OCI-LY1 (cell line): ENCODE data around the gene STRIT1.

Experiments
- H2AFZ ChIP-seq: fragments of 200-600 bp; sonication (generic), shearing (Covaris generic); 2 replicates; pipeline ENCODE4 v1.6.0; 2014; ENCODE audit warnings: antibody characterized with exemption, mild to moderate bottlenecking, low read length
- H3F3A ChIP-seq: fragments of 200-600 bp; sonication (generic), shearing (Covaris generic); 2 replicates; pipeline ENCODE4 v1.6.0; 2014; ENCODE audit warnings: mild to moderate bottlenecking, antibody characterized with exemption, low read length, moderate library complexity; ENCODE audit not compliant: insufficient read depth
- H3K27ac ChIP-seq: fragments of 200-600 bp; sonication (generic); 2 replicates; pipeline ENCODE4 v1.5.1; 2014; ENCODE audit warnings: low read length, mixed run types, mild to moderate bottlenecking, low read depth; ENCODE audit not compliant: poor library complexity, severe bottlenecking
- H3K27me3 ChIP-seq: fragments of 200-600 bp; sonication (generic); 2 replicates; pipeline ENCODE4 v1.6.0; 2014; ENCODE audit warnings: antibody characterized with exemption, mild to moderate bottlenecking, low read length, moderate library complexity; ENCODE audit not compliant: insufficient read depth
- H3K36me3 ChIP-seq: fragments of 200-600 bp; sonication (generic); 2 replicates; pipeline ENCODE4 v1.6.1; 2014; ENCODE audit warnings: mild to moderate bottlenecking, antibody characterized with exemption, low read length, moderate library complexity, mixed read lengths; ENCODE audit not compliant: insufficient read depth
- H3K4me1 ChIP-seq: fragments of 200-600 bp; sonication (generic); 2 replicates; pipeline ENCODE4 v1.5.1; 2014; ENCODE audit warnings: mild to moderate bottlenecking, low read length, moderate library complexity; ENCODE audit not compliant: insufficient read depth, severe bottlenecking
- H3K4me2 ChIP-seq: fragments of 200-600 bp; sonication (generic), shearing (Covaris generic); 2 replicates; pipeline ENCODE4 v1.6.1; 2014; ENCODE audit warnings: low read length
- H3K4me3 ChIP-seq: fragments of 200-600 bp; sonication (generic); 2 replicates; pipeline ENCODE4 v1.5.1; 2014; ENCODE audit warnings: low read length, low read depth, mild to moderate bottlenecking, mixed read lengths; ENCODE audit not compliant: poor library complexity, severe bottlenecking
- H3K79me2 ChIP-seq: fragments of 200-600 bp; shearing (Covaris generic); 2 replicates; pipeline ENCODE4 v1.6.1; 2016; ENCODE audit warnings: mixed run types, low read length, mixed read lengths; ENCODE audit not compliant: insufficient read depth
- H3K9ac ChIP-seq: fragments of 200-600 bp; sonication (generic), shearing (Covaris generic); 2 replicates; pipeline ENCODE4 v1.6.1; 2014; ENCODE audit warnings: mild to moderate bottlenecking, low read length, mixed read lengths
- H3K9me2 ChIP-seq: fragments of 200-600 bp; sonication (generic), shearing (Covaris generic); 2 replicates; pipeline ENCODE4 v1.6.1; 2014; ENCODE audit warnings: low read depth, mild to moderate bottlenecking, low read length, mixed read lengths
- H3K9me3 ChIP-seq: fragments of 200-600 bp; shearing (Covaris generic); 2 replicates; pipeline ENCODE4 v1.6.1; 2014; ENCODE audit warnings: low read length, mixed read lengths
- H4K20me1 ChIP-seq: fragments of 200-600 bp; sonication (generic), shearing (Covaris generic); 2 replicates; pipeline ENCODE4 v1.6.0; 2016; ENCODE audit warnings: mild to moderate bottlenecking, low read length; ENCODE audit not compliant: insufficient read depth
- EZH2 ChIP-seq: fragments of 200-600 bp; sonication (generic), shearing (Covaris generic); IDR thresholded peaks from 2 replicates; pipeline ENCODE4 v1.8.0; 2017; ENCODE audit warnings: borderline replicate concordance, mixed run types, mild to moderate bottlenecking, antibody characterized with exemption, low read length, moderate library complexity, mixed read lengths
- TF ChIP-seq, protein P1 (sequence below): fragments of 200-600 bp; sonication (generic), shearing (Covaris generic); IDR thresholded peaks from 2 replicates; pipeline ENCODE4 v1.5.1; 2017; ENCODE audit warnings: mild to moderate bottlenecking, antibody characterized with exemption, low read length, moderate library complexity, mixed read lengths

Gene STRIT1

DNA sequence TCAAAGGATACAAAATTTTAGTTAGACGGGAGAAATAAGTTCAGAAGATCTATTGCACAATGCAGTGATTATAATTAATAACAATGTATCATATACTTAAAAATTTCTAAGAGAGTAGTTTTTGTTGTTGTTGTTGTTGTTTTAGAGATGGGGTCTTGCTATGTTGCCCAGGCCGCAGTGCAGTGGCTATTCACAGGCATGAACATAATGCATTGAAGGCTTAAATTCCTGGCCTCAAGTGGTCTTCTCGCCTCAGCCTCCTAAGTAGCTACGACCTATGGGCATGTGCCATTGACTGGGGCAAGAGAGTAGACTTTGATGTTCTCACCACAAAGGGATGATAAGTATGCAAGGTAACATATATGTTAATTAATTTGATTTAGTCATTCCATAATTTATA lies 7.5 kb downstream of the STRIT1 start:
- H3K27ac ChIP-seq: no peak overlapping the region
- H3K9ac ChIP-seq: no peak overlapping the region
- no peak overlapping the region for H3K4me3 ChIP-seq
- H3F3A ChIP-seq: no peaks in the 10 kb centered on the region
- no peaks in the 10 kb centered on the region for H4K20me1 ChIP-seq
- no peaks in the 10 kb centered on the region for H3K9me3 ChIP-seq
- H3K9me2 ChIP-seq: no peaks in the 10 kb centered on the region
- H3K4me2 ChIP-seq: no peak overlapping the region
- no peak overlapping the region for H2AFZ ChIP-seq
- H3K79me2 ChIP-seq: no peaks in the 10 kb centered on the region
- no peaks in the 10 kb centered on the region for H3K36me3 ChIP-seq
- no peaks in the 10 kb centered on the region for H3K27me3 ChIP-seq
- peaks cover 12% of the 10 kb centered on the region for H3K4me1 ChIP-seq
- no peak for TF ChIP-seq EZH2
- TF ChIP-seq, protein P1, sequence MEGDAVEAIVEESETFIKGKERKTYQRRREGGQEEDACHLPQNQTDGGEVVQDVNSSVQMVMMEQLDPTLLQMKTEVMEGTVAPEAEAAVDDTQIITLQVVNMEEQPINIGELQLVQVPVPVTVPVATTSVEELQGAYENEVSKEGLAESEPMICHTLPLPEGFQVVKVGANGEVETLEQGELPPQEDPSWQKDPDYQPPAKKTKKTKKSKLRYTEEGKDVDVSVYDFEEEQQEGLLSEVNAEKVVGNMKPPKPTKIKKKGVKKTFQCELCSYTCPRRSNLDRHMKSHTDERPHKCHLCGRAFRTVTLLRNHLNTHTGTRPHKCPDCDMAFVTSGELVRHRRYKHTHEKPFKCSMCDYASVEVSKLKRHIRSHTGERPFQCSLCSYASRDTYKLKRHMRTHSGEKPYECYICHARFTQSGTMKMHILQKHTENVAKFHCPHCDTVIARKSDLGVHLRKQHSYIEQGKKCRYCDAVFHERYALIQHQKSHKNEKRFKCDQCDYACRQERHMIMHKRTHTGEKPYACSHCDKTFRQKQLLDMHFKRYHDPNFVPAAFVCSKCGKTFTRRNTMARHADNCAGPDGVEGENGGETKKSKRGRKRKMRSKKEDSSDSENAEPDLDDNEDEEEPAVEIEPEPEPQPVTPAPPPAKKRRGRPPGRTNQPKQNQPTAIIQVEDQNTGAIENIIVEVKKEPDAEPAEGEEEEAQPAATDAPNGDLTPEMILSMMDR: no peak

DNA sequence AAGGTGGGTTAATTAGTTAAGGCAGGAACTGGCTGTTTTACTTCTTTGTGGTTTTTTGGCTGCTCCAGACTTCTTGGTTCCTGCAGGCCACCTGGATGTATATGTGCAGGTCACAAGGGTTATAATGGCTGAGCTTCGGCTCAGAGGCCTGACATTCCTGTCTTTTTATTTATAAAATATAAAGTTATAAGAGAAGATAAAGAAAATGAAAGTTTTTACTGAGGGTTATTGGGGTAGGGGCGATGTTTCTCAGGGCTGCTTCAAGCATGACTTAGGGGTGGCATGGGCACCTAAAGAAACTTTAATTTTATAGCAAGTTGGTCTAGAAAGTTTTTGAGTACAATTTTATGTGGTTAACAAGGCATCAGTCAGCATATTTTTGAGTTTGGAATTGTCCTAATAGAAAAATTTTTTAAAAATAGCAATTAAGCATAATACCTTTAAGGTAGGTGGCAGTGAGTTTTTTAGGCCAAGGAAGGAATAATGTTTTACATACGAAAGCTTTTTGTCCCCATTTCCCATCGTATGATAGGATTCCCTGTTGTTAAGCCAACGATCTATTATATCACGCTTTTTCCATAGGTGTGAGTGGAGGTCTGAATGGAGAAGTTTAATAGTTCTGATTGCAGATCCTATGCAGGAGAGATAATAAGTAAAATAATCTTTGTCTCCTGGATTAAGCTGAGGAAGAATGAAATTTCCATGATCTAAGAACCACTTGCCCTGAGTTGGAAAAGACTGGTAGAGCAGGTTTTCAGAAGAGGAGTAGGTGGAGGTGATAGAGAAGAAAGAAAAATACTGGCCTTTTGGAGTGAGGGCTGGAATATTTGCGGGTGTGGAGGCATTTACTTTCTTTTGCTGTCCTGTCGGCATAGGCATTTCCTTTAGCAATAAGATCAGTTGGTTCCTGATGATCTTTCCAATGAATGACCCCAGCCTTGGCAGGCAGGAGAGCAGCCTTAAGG lies 10.1 kb downstream of the STRIT1 start:
- H3F3A ChIP-seq: no peaks in the 10 kb centered on the region
- H3K4me3 ChIP-seq: no peak overlapping the region
- no peak overlapping the region; the same call in 1 of the 2 replicates for H3K4me2 ChIP-seq
- H2AFZ ChIP-seq: no peak overlapping the region; the same call in 1 of the 2 replicates
- TF ChIP-seq, protein P1: no peak
- TF ChIP-seq EZH2: no peak
- H4K20me1 ChIP-seq: no peaks in the 10 kb centered on the region
- no peaks in the 10 kb centered on the region for H3K79me2 ChIP-seq
- H3K27me3 ChIP-seq: no peaks in the 10 kb centered on the region
- no peak overlapping the region for H3K9ac ChIP-seq
- no peaks in the 10 kb centered on the region for H3K9me3 ChIP-seq
- H3K4me1 ChIP-seq: peaks cover 12% of the 10 kb centered on the region
- no peaks in the 10 kb centered on the region for H3K36me3 ChIP-seq
- no peaks in the 10 kb centered on the region for H3K9me2 ChIP-seq
- H3K27ac ChIP-seq: peak overlapping the region; percentile 40

DNA sequence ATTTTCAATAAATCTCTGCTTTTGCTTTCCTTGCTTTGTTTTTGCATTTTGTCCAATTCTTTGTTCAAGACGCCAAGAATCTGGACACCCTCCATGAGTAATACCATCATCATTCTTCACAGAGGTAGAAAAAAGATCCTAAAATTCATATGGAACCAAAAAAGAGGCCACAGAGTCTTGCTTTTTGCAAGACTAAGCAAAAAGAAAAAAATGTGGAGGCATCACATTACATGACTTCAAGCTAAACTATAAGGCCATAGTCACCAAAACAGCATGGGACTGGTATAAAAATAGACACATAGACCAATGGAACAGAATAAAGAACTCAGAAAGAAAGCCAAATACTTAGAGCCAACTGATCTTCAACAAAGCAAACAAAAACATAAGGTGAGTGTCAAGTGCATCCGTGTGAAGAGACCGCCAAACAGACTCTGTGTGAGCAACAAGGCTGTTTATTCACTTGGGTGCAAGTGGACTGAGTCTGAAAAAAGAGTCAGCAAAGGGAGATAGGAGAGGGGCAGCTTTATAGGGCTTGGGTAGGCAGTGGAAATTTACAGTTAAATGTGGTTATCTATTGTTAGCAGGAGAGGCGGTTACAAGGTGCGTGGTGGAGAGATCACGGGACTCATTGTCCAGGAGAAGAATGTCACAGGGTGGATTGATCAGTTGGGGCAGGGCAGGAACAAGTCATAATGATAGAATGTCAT lies 10.9 kb downstream of the STRIT1 start:
- peaks cover 12% of the 10 kb centered on the region for H3K4me1 ChIP-seq
- H2AFZ ChIP-seq: no peak overlapping the region; the same call in 1 of the 2 replicates
- H3F3A ChIP-seq: no peaks in the 10 kb centered on the region
- H3K36me3 ChIP-seq: no peaks in the 10 kb centered on the region
- no peak overlapping the region for H3K9ac ChIP-seq
- H3K4me2 ChIP-seq: peak overlapping the region; percentile 11; the same call in 1 of the 2 replicates
- H3K27ac ChIP-seq: peak overlapping the region; percentile 40
- TF ChIP-seq EZH2: no peak
- TF ChIP-seq, protein P1: no peak
- no peaks in the 10 kb centered on the region for H3K9me3 ChIP-seq
- H4K20me1 ChIP-seq: no peaks in the 10 kb centered on the region
- no peak overlapping the region for H3K4me3 ChIP-seq
- H3K27me3 ChIP-seq: no peaks in the 10 kb centered on the region
- no peaks in the 10 kb centered on the region for H3K79me2 ChIP-seq
- no peaks in the 10 kb centered on the region for H3K9me2 ChIP-seq
